OCI-LY3 (cell line): ENCODE results near the gene CYYR1.

Experiments
- H2AFZ ChIP-seq: fragments of 200-600, 300-600 bp; shearing (Covaris generic); 2 replicates; pipeline ENCODE4 v1.6.0; 2014; ENCODE audit warnings: antibody characterized with exemption, low read depth, low read length
- H3K27ac ChIP-seq: fragments of 200-600, 300-600 bp; sonication (generic); 2 replicates; pipeline ENCODE4 v1.5.1; 2014; ENCODE audit warnings: mild to moderate bottlenecking, low read length, moderate library complexity, mixed read lengths
- H3K27me3 ChIP-seq: fragments of 200-600, 300-600 bp; sonication (generic); 2 replicates; pipeline ENCODE4 v1.6.1; 2014; ENCODE audit warnings: low read depth, low read length, mixed read lengths
- H3K36me3 ChIP-seq: fragments of 200-600, 300-600 bp; sonication (generic); replicated peaks from 2 replicates; pipeline ENCODE3; 2014; ENCODE audit warnings: low read depth, low read length, mixed read lengths
- H3K4me1 ChIP-seq: fragments of 300-600, 200-600 bp; sonication (generic); 2 replicates; pipeline ENCODE4 v1.6.1; 2014; ENCODE audit warnings: low read length, mixed read lengths
- H3K4me2 ChIP-seq: fragments of 200-600, 300-600 bp; sonication (generic); 2 replicates; pipeline ENCODE4 v1.6.1; 2014; ENCODE audit warnings: low read length, mixed read lengths
- H3K4me3 ChIP-seq: fragments of 300-600, 200-600 bp; sonication (generic); 2 replicates; pipeline ENCODE4 v1.5.1; 2014; ENCODE audit warnings: antibody characterized with exemption, mild to moderate bottlenecking, low read length, moderate library complexity
- H3K79me2 ChIP-seq: fragments of 300-600, 200-600 bp; shearing (Covaris generic); 2 replicates; pipeline ENCODE4 v1.6.1; 2014; ENCODE audit warnings: mild to moderate bottlenecking, low read length, mixed read lengths
- H3K9ac ChIP-seq: fragments of 300-600, 200-600 bp; shearing (Covaris generic); 2 replicates; pipeline ENCODE4 v1.6.0; 2014; ENCODE audit warnings: mild to moderate bottlenecking, low read length, moderate library complexity
- H3K9me3 ChIP-seq: fragments of 200-600, 300-600 bp; shearing (Covaris generic); 2 replicates; pipeline ENCODE4 v1.6.1; 2014; ENCODE audit warnings: low read length, mixed read lengths; ENCODE audit not compliant: insufficient read depth
- H4K20me1 ChIP-seq: fragments of 200-600, 300-600 bp; sonication (generic); 2 replicates; pipeline ENCODE4 v1.6.1; 2016; ENCODE audit warnings: low read length, mixed read lengths; ENCODE audit not compliant: insufficient read depth
- EZH2phosphoT487 ChIP-seq: fragments of 200-600 bp; shearing (Covaris generic); IDR thresholded peaks from 2 replicates; pipeline ENCODE4 v1.6.1; 2018; ENCODE audit warnings: antibody characterized with exemption, mixed run types, low read depth
- TF ChIP-seq, protein P1 (sequence below): fragments of 200-600, 300-600 bp; sonication (generic); IDR thresholded peaks from 2 replicates; pipeline ENCODE4 v1.5.1; 2014; ENCODE audit warnings: antibody characterized with exemption, low read length, low read depth

Gene CYYR1

DNA sequence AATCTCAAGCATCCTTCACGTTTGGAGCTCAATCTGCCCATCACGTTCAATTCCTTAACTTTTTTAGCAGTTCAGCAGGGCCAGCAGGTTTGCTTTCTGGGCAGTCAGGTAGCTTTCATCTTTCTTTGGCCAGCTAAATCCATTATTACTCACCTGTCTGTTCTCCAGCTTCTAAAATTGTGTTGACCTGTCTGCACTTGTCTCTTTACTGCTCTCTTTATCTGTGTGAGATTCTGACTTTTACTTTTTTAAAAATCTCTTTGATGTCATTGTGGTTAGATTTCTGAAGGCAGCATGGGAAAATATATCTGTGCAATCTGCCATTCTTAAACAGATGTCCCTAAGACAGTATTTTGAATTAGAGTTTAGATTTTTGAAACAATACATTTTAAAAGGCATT is 24.9 kb upstream of the CYYR1 start:
- no peak overlapping the region for H3K27ac ChIP-seq
- TF ChIP-seq, protein P1, sequence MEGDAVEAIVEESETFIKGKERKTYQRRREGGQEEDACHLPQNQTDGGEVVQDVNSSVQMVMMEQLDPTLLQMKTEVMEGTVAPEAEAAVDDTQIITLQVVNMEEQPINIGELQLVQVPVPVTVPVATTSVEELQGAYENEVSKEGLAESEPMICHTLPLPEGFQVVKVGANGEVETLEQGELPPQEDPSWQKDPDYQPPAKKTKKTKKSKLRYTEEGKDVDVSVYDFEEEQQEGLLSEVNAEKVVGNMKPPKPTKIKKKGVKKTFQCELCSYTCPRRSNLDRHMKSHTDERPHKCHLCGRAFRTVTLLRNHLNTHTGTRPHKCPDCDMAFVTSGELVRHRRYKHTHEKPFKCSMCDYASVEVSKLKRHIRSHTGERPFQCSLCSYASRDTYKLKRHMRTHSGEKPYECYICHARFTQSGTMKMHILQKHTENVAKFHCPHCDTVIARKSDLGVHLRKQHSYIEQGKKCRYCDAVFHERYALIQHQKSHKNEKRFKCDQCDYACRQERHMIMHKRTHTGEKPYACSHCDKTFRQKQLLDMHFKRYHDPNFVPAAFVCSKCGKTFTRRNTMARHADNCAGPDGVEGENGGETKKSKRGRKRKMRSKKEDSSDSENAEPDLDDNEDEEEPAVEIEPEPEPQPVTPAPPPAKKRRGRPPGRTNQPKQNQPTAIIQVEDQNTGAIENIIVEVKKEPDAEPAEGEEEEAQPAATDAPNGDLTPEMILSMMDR, result no peak
- TF ChIP-seq EZH2phosphoT487, result no peak
- H2AFZ ChIP-seq, result no peak overlapping the region
- no peaks in the 10 kb centered on the region for H3K79me2 ChIP-seq
- H3K4me2 ChIP-seq, result no peak overlapping the region
- H3K4me1 ChIP-seq, result no peaks in the 10 kb centered on the region
- H3K27me3 ChIP-seq, result no peaks in the 10 kb centered on the region
- H3K9ac ChIP-seq, result no peak overlapping the region
- no peaks in the 10 kb centered on the region for H3K36me3 ChIP-seq
- no peaks in the 10 kb centered on the region for H3K9me3 ChIP-seq
- H4K20me1 ChIP-seq, result no peaks in the 10 kb centered on the region
- H3K4me3 ChIP-seq, result no peak overlapping the region

DNA sequence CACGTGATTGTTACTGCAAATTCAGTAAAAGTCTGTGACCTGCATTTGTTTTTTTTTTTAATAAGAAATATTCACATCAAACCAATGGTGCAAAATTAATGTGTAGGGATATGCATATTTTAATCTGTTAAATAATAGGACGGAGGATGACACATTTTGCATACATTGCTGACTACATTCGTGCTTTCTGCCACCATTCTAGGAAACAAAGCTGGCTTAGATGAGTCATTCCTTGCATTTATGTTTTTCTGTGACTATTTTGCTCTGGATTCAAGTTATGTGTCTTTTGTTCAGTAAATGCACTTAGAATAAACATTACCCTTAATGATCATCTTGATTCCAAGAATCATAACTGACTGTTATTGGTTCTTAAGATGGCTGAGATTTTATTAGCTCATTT is 23.9 kb upstream of the CYYR1 start:
- Histone ChIP-seq H3K9ac (no peak overlapping the region), H3K36me3 (no peaks in the 10 kb centered on the region), H3K9me3 (no peaks in the 10 kb centered on the region), H3K4me2 (no peak overlapping the region), H2AFZ (no peak overlapping the region), H3K27ac (no peak overlapping the region), H4K20me1 (no peaks in the 10 kb centered on the region), H3K27me3 (no peaks in the 10 kb centered on the region), H3K79me2 (no peaks in the 10 kb centered on the region), H3K4me1 (no peaks in the 10 kb centered on the region), H3K4me3 (no peak overlapping the region)
- no peak for TF ChIP-seq EZH2phosphoT487
- TF ChIP-seq, protein P1, result no peak

DNA sequence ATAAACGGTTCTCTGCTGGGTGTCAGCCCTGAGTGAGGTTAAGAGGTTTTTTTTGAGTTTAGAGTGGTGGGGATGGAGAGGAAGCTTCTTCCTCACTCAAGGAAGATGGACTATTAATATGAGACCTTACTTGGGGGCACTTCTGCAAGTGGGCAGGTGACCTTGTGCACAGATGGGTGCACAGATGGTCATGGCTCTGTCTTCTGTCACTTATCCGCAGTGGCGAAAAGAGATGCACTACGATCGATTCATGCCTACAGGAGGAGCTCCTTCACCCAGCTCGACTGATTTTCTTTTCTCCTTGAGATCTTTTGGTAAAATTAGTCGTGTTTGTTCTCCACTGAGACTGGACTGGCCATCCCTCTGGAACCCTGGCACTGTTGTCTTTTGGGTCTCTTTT is 22.9 kb upstream of the CYYR1 start:
- H3K27me3 ChIP-seq, result no peaks in the 10 kb centered on the region
- H2AFZ ChIP-seq, result no peak overlapping the region
- no peaks in the 10 kb centered on the region for H3K79me2 ChIP-seq
- no peaks in the 10 kb centered on the region for H3K36me3 ChIP-seq
- no peak overlapping the region for H3K4me3 ChIP-seq
- H4K20me1 ChIP-seq, result no peaks in the 10 kb centered on the region
- H3K4me2 ChIP-seq, result no peak overlapping the region
- H3K27ac ChIP-seq, result no peak overlapping the region
- H3K4me1 ChIP-seq, result no peaks in the 10 kb centered on the region
- TF ChIP-seq EZH2phosphoT487, result no peak
- TF ChIP-seq, protein P1, result no peak
- no peak overlapping the region for H3K9ac ChIP-seq
- no peaks in the 10 kb centered on the region for H3K9me3 ChIP-seq

DNA sequence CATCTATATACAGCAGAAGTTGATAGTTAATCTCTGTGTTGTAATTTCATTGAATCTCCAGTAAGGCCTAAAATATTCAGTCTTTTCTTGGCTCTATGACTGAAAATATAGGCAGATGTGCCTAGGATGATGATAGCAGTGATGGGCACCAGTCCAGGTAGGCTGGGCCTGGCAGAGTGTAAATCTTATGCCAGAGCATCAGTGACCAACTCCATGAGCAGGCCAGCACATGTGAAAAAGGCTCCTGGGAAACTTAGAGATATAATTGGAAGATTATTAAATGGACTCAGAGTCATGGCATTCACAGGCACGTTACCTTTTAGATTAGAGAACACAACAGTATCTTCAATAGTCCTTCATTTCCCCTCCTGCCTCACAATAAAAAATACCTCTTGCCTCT is 20.7 kb upstream of the CYYR1 start:
- no peak overlapping the region for H3K9ac ChIP-seq
- H3K4me3 ChIP-seq, result no peak overlapping the region
- H4K20me1 ChIP-seq, result no peaks in the 10 kb centered on the region
- H2AFZ ChIP-seq, result no peak overlapping the region
- no peaks in the 10 kb centered on the region for H3K36me3 ChIP-seq
- H3K4me2 ChIP-seq, result no peak overlapping the region
- H3K9me3 ChIP-seq, result no peaks in the 10 kb centered on the region
- H3K79me2 ChIP-seq, result no peaks in the 10 kb centered on the region
- no peaks in the 10 kb centered on the region for H3K27me3 ChIP-seq
- no peaks in the 10 kb centered on the region for H3K4me1 ChIP-seq
- no peak overlapping the region for H3K27ac ChIP-seq
- TF ChIP-seq, protein P1, result no peak
- no peak for TF ChIP-seq EZH2phosphoT487
